Adrenal gland (tissue), 12 donors: Measurements from ENCODE around the gene MBOAT1. TPM values are rescaled to one million over a fixed set of nuclear protein-coding genes. Genes with fewer than 3 reads are reported as not detected.
A peak's percentile ranks its signal among the peaks of the same experiment; 100 is the strongest.

Experiments
- DNase-seq, 7 donors: peaks; one replicate each; pipeline ENCODE4 v3.0.0-alpha.2; 2019 to 2020
- H3K27ac ChIP-seq, 5 donors: fragments of 200-600 bp; sonication (generic) in 4 of 5; 1 replicate in 3 of 5; 2 replicates in 2 of 5; pipeline versions ENCODE4 v1.5.1 to v1.8.0; 2016 to 2020; ENCODE audit warnings: mild to moderate bottlenecking in 1 of 5
- H3K27me3 ChIP-seq: fragments of 200-600 bp; 2 replicates; pipeline ENCODE4 v1.8.0; 2021
- H3K36me3 ChIP-seq, 2 donors: fragments of 200-600 bp; replicated peaks in 1 of 2; 1 replicate in 1 of 2; 2 replicates in 1 of 2; pipeline versions ENCODE4 v1.5.1 to v1.8.0; 2018 to 2022
- H3K4me1 ChIP-seq, 2 donors: fragments of 200-600 bp; replicated peaks in 1 of 2; 1 replicate in 1 of 2; 2 replicates in 1 of 2; pipeline versions ENCODE4 v1.5.1 to v1.8.0; 2018 to 2021
- H3K4me3 ChIP-seq, 4 donors: fragments of 200-600 bp; sonication (generic) in 3 of 4; one replicate each; pipeline ENCODE4 v1.5.1; 2016 to 2018
- H3K9me3 ChIP-seq, 3 donors: fragments of 200-600 bp; sonication (generic) in 1 of 3; replicated peaks in 1 of 3; 1 replicate in 2 of 3; 2 replicates in 1 of 3; pipeline versions ENCODE4 v1.5.1 to v1.8.0; 2016 to 2021
- POLR2A ChIP-seq, 2 donors: fragments of 450-650 bp; IDR thresholded peaks; one replicate each; pipeline ENCODE4 v1.6.1; 2017; ENCODE audit warnings: antibody characterized with exemption in 2 of 2, mild to moderate bottlenecking in 2 of 2, moderate library complexity in 1 of 2
- WGBS, 4 donors: extraction: QIAGEN DNeasy Blood & Tissue Kit in 2 of 4; methylation state at CpG; one replicate each; pipeline versions ENCODE4 v1.1.5 to v1.1.7; 2013 to 2017; 5-methylcytosine and 5-hydroxymethylcytosine counted together
- intact Hi-C, 2 donors: fragments of 100-400 bp; cut with DNase I; formaldehyde crosslinking; loops; one replicate each; pipeline versions ENCODE4 v1.14.1 to v1.15.0; 2022 to 2023
- polyA plus RNA-seq, 3 donors: library from polyadenylated mRNA; stranded (reverse); fragments of 200-250 nt in 2 of 3; fragments of 350-450 nt in 1 of 3; fragmentation: Illumina TruSeq in 1 of 3; extraction: RNeasy Lipid Tissue Mini Kit (QIAGEN cat#74804) in 1 of 3; gene quantifications; one replicate each; pipeline ENCODE4 v1.2.3, GENCODE V29; 2013 to 2014
- total RNA-seq, 9 donors: library from RNA; depleted of rRNA in 4 of 9; stranded (reverse); fragments of >200 nt in 4 of 9; fragments of 120-200 nt in 1 of 9; fragmentation: NEBNext Ultra II Directional in 1 of 9; extraction: Animal tissue kit (Norgen Biotek cat#: 25700) in 1 of 9; gene quantifications; one replicate each; pipeline versions ENCODE4 v1.1.0 to v1.2.4, GENCODE V29; 2013 to 2023
- TF ChIP-seq, protein P1 (sequence below), 6 experiments: fragments of 450-650 bp in 4 of 6; fragments of 200-600 bp in 2 of 6; sonication (generic) in 1 of 6; IDR thresholded peaks; 1 replicate in 5 of 6; 2 replicates in 1 of 6; pipeline versions ENCODE4 v1.5.1 to v1.8.0; 2016 to 2021; ENCODE audit warnings: antibody characterized with exemption in 6 of 6, mild to moderate bottlenecking in 2 of 6, moderate library complexity in 1 of 6
- donor health status: healthy with polysubstance abuse.
- donor health status: Bipolar disorder and iron deficiency.
- donor health status: DM: yes; HTN: yes; CAD: no.
- donor health status: DM: no; HTN: no; CAD: no.
- donor health status: DM: no; HTN: no; CAD: no.
- donor health status: DM: yes; HTN: yes; CAD: no.

The MBOAT1 gene
- total and polyA plus RNA-seq, 12 donors, result 1.5 to 18.9 (median 7.4) TPM

DNA sequence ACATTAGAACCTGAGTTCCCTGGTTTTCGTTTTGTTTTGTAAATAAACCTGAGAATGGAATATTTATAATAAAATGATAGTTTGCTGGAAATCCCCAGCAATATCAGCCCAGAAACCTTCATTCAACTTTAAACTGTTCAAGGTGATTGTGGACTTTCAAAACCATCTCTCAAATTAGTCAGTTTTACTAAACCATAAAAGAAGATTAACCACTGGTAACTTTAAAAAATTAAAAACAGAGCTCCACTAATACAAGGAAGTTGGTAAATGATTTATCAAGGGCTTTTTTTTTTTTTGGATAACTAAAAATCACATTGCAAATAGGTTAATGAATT lies 10.0 kb downstream of the MBOAT1 start:
- Histone ChIP-seq H3K27me3 (no peaks in the 10 kb centered on the region), H3K4me1 (peaks cover 20 to 50% of the 10 kb centered on the region in 2 donors), H3K36me3 (no peaks in the 10 kb centered on the region), H3K9me3 (no peaks in the 10 kb centered on the region), H3K4me3 (peak overlapping the region in 1 of 4 donors; percentile 1), H3K27ac (peak overlapping the region in 2 of 5 donors; percentile 24 to 58)
- no peak for DNase-seq
- TF ChIP-seq, protein P1, sequence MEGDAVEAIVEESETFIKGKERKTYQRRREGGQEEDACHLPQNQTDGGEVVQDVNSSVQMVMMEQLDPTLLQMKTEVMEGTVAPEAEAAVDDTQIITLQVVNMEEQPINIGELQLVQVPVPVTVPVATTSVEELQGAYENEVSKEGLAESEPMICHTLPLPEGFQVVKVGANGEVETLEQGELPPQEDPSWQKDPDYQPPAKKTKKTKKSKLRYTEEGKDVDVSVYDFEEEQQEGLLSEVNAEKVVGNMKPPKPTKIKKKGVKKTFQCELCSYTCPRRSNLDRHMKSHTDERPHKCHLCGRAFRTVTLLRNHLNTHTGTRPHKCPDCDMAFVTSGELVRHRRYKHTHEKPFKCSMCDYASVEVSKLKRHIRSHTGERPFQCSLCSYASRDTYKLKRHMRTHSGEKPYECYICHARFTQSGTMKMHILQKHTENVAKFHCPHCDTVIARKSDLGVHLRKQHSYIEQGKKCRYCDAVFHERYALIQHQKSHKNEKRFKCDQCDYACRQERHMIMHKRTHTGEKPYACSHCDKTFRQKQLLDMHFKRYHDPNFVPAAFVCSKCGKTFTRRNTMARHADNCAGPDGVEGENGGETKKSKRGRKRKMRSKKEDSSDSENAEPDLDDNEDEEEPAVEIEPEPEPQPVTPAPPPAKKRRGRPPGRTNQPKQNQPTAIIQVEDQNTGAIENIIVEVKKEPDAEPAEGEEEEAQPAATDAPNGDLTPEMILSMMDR (IDR thresholded peaks at IDR 0.05), result no peak
- TF ChIP-seq POLR2A (IDR thresholded peaks at IDR 0.05), result no peak
- 11 to 36% (median 25%) methylated on average over 1 of the region's 1 CpG for WGBS, 4 donors
- intact Hi-C loops, result loop anchor here in 1 of 2 donors (10.0 kb wide), 1 partner anchor 77 kb away; no protein-coding TSS in a partner anchor

DNA sequence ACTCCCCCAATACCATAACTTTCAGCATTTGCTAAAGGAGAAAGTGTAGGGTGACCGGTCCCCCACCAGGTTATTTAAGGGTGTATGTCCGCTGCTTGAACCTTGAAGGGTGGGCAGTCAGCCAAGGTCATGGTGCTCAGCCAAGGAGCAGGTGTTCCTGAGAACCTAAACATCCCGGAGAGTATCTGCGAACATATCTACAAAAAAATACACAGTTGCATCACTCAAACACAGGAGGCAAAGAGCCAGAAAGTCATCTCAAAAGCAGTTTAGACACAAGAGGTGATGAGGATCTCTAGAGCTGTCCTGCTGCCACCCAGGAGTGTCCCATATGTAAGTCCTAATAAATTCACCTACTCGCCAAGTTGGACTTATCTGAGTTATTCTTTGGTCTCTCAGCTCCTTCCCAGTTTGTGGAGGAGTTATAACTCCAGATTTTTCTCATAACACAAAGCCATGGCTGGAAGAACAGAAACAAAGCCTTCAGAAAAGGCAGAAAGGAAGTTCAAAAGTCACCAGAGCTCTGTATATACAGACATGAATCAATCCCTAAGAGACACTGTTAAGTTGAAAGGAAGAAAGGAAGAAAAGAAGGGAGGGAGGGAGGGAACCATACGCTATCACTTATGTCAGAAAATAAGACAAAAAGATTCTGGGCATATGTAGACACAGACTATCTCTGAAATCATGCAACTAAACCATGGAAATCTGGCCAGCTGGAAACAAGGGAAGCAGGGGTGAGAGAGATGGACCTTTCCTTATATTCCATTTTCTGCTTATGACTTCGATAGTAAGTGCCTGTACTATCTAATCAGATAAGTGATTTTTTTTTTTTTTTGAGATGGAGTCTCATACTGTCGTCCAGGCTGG lies 11.3 kb downstream of the MBOAT1 start:
- no peaks in the 10 kb centered on the region for H3K36me3 ChIP-seq
- no peak for DNase-seq
- H3K9me3 ChIP-seq, result no peaks in the 10 kb centered on the region
- no peak overlapping the region for H3K4me3 ChIP-seq
- WGBS, 4 donors, result 37 to 61% (median 48%) methylated on average over 8 of the region's 8 CpGs
- H3K4me1 ChIP-seq, result peaks cover 16 to 40% of the 10 kb centered on the region in 2 donors
- H3K27ac ChIP-seq, result no peak overlapping the region
- intact Hi-C loops, result loop anchor here in 1 of 2 donors (10.0 kb wide), 1 partner anchor 76 kb away; no protein-coding TSS in a partner anchor
- H3K27me3 ChIP-seq, result no peaks in the 10 kb centered on the region
- no peak for TF ChIP-seq POLR2A (IDR thresholded peaks at IDR 0.05)
- TF ChIP-seq, protein P1 (IDR thresholded peaks at IDR 0.05), result no peak

DNA sequence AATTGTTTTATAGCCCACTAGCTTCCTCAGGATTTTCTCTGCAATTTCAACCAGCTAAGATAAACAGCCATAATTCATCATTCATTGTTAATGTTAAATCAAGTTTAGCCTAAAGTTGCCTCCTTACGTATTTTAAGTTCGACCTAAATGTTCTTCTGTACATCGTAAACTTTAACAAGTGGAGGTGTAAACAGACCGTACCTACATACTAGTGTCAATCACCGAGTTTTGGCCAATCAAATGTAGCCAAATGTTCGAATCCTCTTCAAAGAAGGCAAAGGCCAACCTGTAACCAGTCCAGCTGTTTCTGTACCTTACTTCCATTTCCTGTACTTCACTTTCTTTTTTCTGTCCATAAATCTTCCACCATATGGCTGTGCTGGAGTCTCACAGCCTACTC lies 13.5 kb downstream of the MBOAT1 start:
- no peaks in the 10 kb centered on the region for H3K27me3 ChIP-seq
- no peaks in the 10 kb centered on the region for H3K36me3 ChIP-seq
- no peak for DNase-seq
- peaks cover 10 to 25% of the 10 kb centered on the region in 2 donors for H3K4me1 ChIP-seq
- no peaks in the 10 kb centered on the region for H3K9me3 ChIP-seq
- no peak overlapping the region for H3K27ac ChIP-seq
- no peak overlapping the region for H3K4me3 ChIP-seq
- WGBS, 4 donors, result 60 to 90% (median 69%) methylated on average over 6 of the region's 6 CpGs
- TF ChIP-seq, protein P1 (IDR thresholded peaks at IDR 0.05), result no peak
- TF ChIP-seq POLR2A (IDR thresholded peaks at IDR 0.05), result no peak
- intact Hi-C loops, result no loop called here

DNA sequence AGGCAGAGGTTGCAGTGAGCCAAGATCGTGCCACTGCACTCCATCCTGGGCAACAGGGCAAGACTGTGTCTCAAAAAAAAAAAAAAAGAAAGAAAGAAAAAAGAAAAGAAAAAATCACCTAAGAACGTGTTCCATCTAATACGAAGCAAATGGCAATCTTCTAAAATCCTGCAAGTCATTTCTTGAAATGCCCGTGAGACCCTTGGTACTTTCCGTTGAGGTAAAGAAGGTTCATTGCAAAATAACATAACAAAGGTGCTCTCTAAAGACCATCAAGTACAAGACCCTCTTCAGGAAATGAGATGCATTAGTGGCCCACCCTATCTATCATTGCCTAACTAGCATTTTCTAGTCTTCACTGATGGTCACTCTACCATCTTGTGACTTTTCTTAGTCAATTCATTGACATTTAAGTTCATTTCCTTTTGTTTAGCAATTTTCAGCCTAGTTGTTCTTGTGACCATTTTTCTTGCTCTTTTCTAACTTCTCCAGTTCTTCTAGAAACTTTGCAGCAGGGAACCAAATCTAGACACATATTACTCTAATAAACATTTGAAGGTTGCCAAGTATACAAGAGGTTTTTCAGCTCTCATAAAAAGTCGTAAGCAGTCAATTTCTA lies 14.0 kb downstream of the MBOAT1 start:
- no peak for TF ChIP-seq POLR2A (IDR thresholded peaks at IDR 0.05)
- TF ChIP-seq, protein P1 (IDR thresholded peaks at IDR 0.05), result no peak
- no peak for DNase-seq
- no peaks in the 10 kb centered on the region for H3K9me3 ChIP-seq
- H3K4me3 ChIP-seq, result no peak overlapping the region
- H3K4me1 ChIP-seq, result peaks cover 10 to 24% of the 10 kb centered on the region in 2 donors
- H3K27ac ChIP-seq, result no peak overlapping the region
- intact Hi-C loops, result no loop called here
- WGBS, 4 donors, result 88 to 94% (median 92%) methylated on average over 6 of the region's 6 CpGs
- H3K36me3 ChIP-seq, result no peaks in the 10 kb centered on the region
- no peaks in the 10 kb centered on the region for H3K27me3 ChIP-seq
